ENCODE measurements around the gene ROBO1. TPM values are rescaled to one million over a fixed set of nuclear protein-coding genes. Genes with fewer than 3 reads are reported as not detected.

The ROBO1 gene
- total and polyA plus RNA-seq, 2 of the 13 experiments (the other 11 are each of a cell fraction or from before 2014, with no cell fraction given), result 52.2 to 71.0 TPM

- TF ChIP-seq SNAPC5 (CRISPR knock-in tag; IDR thresholded peaks at IDR 0.05; ENCODE audit: borderline replicate concordance) (no peak), ZNF124 (CRISPR knock-in tag; IDR thresholded peaks at IDR 0.05) (no peak), EP300 (IDR thresholded peaks at IDR 0.05; ENCODE audit: low read depth in 2 of 2, low read length in 2 of 2) (peak in 1 of 2 experiments; percentile 74; a peak in 2 of 4 replicates), EP300 (CRISPR knock-in tag; IDR thresholded peaks at IDR 0.05; ENCODE audit: borderline replicate concordance) (no peak), ZNF432 (CRISPR knock-in tag; IDR thresholded peaks at IDR 0.05; ENCODE audit: borderline replicate concordance) (no peak), PAWR (CRISPR knock-in tag; IDR thresholded peaks at IDR 0.05; ENCODE audit: borderline replicate concordance) (no peak), ZSCAN12 (CRISPR knock-in tag; IDR thresholded peaks at IDR 0.05) (no peak), ZSCAN29 (CRISPR knock-in tag; conservative IDR thresholded peaks at IDR 0.05) (no peak), NR1H2 (CRISPR knock-in tag; IDR thresholded peaks at IDR 0.05; ENCODE audit: borderline replicate concordance, low read depth) (no peak), ZNF782 (CRISPR knock-in tag; IDR thresholded peaks at IDR 0.05; ENCODE audit: borderline replicate concordance) (no peak), RXRB (CRISPR knock-in tag; IDR thresholded peaks at IDR 0.05; ENCODE audit: borderline replicate concordance) (peak; percentile 49; the same call in 1 of the 2 replicates), GMEB2 (CRISPR knock-in tag; IDR thresholded peaks at IDR 0.05; ENCODE audit: low read depth) (no peak), TAF15 (IDR thresholded peaks at IDR 0.05; ENCODE audit: low read depth, low read length, poor library complexity, severe bottlenecking) (no peak), ZSCAN22 (CRISPR knock-in tag; IDR thresholded peaks at IDR 0.05) (no peak), CCDC6 (CRISPR knock-in tag; IDR thresholded peaks at IDR 0.05) (no peak), FOXA3 (CRISPR knock-in tag; IDR thresholded peaks at IDR 0.05) (peak; percentile 59), NCOR1 (IDR thresholded peaks at IDR 0.05; ENCODE audit: borderline replicate concordance, low read length) (0 out of 2 replicates have a peak, but pooled peaks have one; percentile 20), HMG20A (CRISPR knock-in tag; IDR thresholded peaks at IDR 0.05; ENCODE audit: borderline replicate concordance) (peak; percentile 64; the same call in 1 of the 2 replicates), ZBTB8A (CRISPR knock-in tag; IDR thresholded peaks at IDR 0.05; ENCODE audit: borderline replicate concordance, low read depth) (no peak), MXD4 (CRISPR knock-in tag; IDR thresholded peaks at IDR 0.05) (no peak), SOX6 (IDR thresholded peaks at IDR 0.05) (no peak), SOX6 (CRISPR knock-in tag; IDR thresholded peaks at IDR 0.05) (peak; percentile 53; the same call in 1 of the 2 replicates), STAT6 (CRISPR knock-in tag; IDR thresholded peaks at IDR 0.05; ENCODE audit: borderline replicate concordance) (no peak), ZNF766 (CRISPR knock-in tag; IDR thresholded peaks at IDR 0.05; ENCODE audit: borderline replicate concordance) (no peak), CTCF (CRISPR knock-in tag; IDR thresholded peaks at IDR 0.05) (peak; percentile 68), HNF4A (CRISPR knock-in tag; IDR thresholded peaks at IDR 0.05) (peak; percentile 35)
Measured at GRCh38 chr3:78988324-78988723, 779.5 kb downstream of the ROBO1 start (continued).
